Thyroid gland (tissue), 4 donors: Measurements from ENCODE around the gene ELF5. TPM values are rescaled to one million over a fixed set of nuclear protein-coding genes. Genes with fewer than 3 reads are reported as not detected.

Experiments
- DNase-seq, 2 donors: peaks; one replicate each; pipeline ENCODE4 v3.0.0-alpha.2; 2019
- H3K27ac ChIP-seq, 3 donors: fragments of 200-600 bp; sonication (generic); 1 replicate in 2 of 3; 2 replicates in 1 of 3; pipeline ENCODE4 v1.5.1; 2016 to 2019; ENCODE audit warnings: mild to moderate bottlenecking in 1 of 3, moderate library complexity in 1 of 3
- H3K27me3 ChIP-seq: fragments of 200-600 bp; sonication (generic); one replicate; pipeline ENCODE4 v1.5.1; 2019
- H3K36me3 ChIP-seq, 2 donors: fragments of 200-600 bp; sonication (generic); one replicate each; pipeline ENCODE4 v1.5.1; 2016 to 2019
- H3K4me1 ChIP-seq, 2 donors: fragments of 200-600 bp; sonication (generic); one replicate each; pipeline ENCODE4 v1.5.1; 2017 to 2019
- H3K4me3 ChIP-seq, 3 donors: fragments of 200-600 bp; sonication (generic); replicated peaks in 1 of 3; 1 replicate in 2 of 3; 2 replicates in 1 of 3; pipeline ENCODE4 v1.5.1; 2016; ENCODE audit warnings: mild to moderate bottlenecking in 1 of 3
- H3K9me3 ChIP-seq: fragments of 200-600 bp; sonication (generic); one replicate; pipeline ENCODE4 v1.5.1; 2017
- POLR2A ChIP-seq, 2 donors: fragments of 450-650 bp; IDR thresholded peaks; one replicate each; pipeline ENCODE4 v1.6.1; 2017; ENCODE audit warnings: antibody characterized with exemption in 2 of 2, mild to moderate bottlenecking in 2 of 2, moderate library complexity in 1 of 2
- WGBS, 2 donors: methylation state at CpG; one replicate each; pipeline ENCODE4 v1.1.5; 2017; 5-methylcytosine and 5-hydroxymethylcytosine counted together
- intact Hi-C: fragments of 100-400 bp; cut with DNase I; formaldehyde crosslinking; loops from one replicate; pipeline ENCODE4 v1.15.1; 2023
- total RNA-seq, 4 donors: library from RNA; depleted of rRNA; stranded (reverse); fragments of >200 nt; gene quantifications; one replicate each; pipeline ENCODE4 v1.2.3, GENCODE V29; 2016
- TF ChIP-seq, protein P1 (sequence below), 6 experiments: fragments of 200-600 bp in 3 of 6; fragments of 450-650 bp in 3 of 6; sonication (generic) in 3 of 6; IDR thresholded peaks; one replicate each; pipeline ENCODE4 v1.5.1; 2016 to 2019; ENCODE audit warnings: antibody characterized with exemption in 6 of 6, mild to moderate bottlenecking in 2 of 6, inconsistent platforms in 1 of 6, moderate library complexity in 1 of 6

The ELF5 gene
- total RNA-seq, 4 donors from 2014 or later = not detected

DNA sequence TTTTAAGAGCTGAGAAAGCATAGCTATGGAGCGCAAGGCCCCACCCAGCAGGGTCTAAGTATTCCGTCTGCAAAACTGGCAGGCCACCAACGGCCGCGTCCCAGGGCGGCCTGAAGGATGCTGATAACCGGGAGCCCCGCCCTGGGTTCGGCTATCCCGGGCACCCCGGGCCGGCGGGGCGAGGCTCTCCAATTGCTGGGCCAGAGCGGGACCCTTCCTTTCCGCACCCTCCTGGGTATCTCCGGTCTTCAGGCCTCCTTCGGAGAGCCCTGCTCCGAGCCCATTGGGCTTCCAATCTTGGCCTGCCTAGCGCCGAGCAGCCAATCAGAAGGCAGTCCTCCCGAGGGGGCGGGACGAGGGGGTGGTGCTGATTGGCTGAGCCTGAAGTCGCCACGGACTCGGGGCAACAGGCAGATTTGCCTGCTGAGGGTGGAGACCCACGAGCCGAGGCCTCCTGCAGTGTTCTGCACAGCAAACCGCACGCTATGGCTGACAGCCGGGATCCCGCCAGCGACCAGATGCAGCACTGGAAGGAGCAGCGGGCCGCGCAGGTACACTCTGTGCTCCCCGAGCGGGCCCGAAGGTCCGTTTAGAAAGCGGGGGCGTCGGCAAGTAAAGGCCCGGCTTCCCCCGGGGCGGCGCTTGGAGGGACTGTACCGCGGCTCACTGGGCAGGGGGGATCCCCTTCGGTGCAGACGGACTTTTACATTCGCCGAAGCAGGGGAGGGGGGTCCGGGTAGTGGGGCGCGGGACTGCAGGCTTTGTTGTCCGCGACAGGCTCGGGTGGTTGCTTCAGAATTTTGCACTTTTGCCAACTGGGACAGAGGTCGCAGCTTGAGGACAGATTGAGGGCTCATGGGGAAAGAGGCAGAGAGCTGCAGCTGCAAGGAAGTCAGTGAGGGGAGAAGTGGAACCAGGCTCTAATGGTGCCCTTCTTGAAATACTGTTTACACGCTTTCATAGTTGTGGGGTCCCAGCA lies 74.8 kb downstream of the ELF5 start, which contains the start of gene CAT:
CAT (plus strand) TSS at position 406 of the 979 bp plus-strand sequence; CDS start at position 486, 80 bp downstream.
- Histone ChIP-seq H3K36me3 (no peaks in the 10 kb centered on the region), H3K4me3 (peak within 1 kb of the TSS; percentile 76 to 92 (median 78)), H3K4me1 (peaks cover 8 to 36% of the 10 kb centered on the region in 2 donors), H3K9me3 (no peaks in the 10 kb centered on the region), H3K27me3 (no peaks in the 10 kb centered on the region), H3K27ac (peak within 1 kb of the TSS; percentile 88 to 99 (median 88))
- 0 to 1% methylated on average over 11 to 46 of the region's 62 CpGs for WGBS, 2 donors
- intact Hi-C loops = no loop called here
- TF ChIP-seq, protein P1, sequence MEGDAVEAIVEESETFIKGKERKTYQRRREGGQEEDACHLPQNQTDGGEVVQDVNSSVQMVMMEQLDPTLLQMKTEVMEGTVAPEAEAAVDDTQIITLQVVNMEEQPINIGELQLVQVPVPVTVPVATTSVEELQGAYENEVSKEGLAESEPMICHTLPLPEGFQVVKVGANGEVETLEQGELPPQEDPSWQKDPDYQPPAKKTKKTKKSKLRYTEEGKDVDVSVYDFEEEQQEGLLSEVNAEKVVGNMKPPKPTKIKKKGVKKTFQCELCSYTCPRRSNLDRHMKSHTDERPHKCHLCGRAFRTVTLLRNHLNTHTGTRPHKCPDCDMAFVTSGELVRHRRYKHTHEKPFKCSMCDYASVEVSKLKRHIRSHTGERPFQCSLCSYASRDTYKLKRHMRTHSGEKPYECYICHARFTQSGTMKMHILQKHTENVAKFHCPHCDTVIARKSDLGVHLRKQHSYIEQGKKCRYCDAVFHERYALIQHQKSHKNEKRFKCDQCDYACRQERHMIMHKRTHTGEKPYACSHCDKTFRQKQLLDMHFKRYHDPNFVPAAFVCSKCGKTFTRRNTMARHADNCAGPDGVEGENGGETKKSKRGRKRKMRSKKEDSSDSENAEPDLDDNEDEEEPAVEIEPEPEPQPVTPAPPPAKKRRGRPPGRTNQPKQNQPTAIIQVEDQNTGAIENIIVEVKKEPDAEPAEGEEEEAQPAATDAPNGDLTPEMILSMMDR (IDR thresholded peaks at IDR 0.05) = no peak
- peak; percentile 75 to 87 for TF ChIP-seq POLR2A (IDR thresholded peaks at IDR 0.05)
- DNase-seq = peak; percentile 99

DNA sequence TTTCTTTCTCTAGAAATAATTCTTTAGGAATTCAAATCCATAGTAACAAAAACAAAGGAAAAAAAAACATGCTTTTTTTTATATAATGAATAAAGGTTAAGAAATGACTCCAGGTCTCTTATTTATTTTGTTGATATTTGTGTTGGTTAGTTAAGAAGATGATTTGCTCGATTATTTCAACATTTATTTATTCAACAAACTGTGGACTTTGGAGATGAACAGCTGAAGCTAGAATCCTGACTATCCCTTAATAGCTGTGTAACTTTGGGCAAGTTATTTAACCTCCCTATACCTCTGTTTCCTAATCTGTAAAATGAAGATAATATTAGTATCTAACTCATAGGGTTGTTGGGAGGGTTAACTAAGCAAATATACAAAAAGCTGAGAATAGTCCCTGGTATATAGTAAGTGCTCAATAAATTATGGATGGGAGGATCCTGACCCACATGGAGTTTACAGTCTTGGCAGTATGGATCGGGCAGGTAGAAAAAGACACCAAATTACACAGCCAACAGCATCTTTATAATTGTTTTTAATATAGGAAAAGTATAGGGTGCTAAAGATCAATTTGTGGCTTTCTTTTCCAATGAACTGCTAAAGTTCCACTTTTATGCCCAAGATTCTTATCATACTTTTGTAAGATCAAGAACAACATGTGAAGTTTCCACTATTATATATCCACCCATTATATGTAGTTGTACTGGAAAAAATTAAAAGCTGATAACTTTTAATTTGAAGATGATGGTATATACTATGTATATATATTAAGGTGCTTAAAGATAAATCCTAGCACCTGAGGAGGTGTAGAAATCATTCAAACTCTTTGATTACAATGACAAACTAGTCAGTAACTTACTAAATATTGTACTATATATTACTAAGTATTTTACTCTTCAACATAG lies 76.1 kb downstream of the ELF5 start:
- intact Hi-C loops = no loop called here
- H3K9me3 ChIP-seq = no peaks in the 10 kb centered on the region
- 94 to 95% methylated on average over 2 of the region's 2 CpGs for WGBS, 2 donors
- no peaks in the 10 kb centered on the region for H3K27me3 ChIP-seq
- DNase-seq = no peak
- peak overlapping the region in 1 of 3 donors; percentile 99 for H3K27ac ChIP-seq
- H3K4me3 ChIP-seq = peak overlapping the region in 1 of 3 donors; percentile 76
- no peaks in the 10 kb centered on the region for H3K36me3 ChIP-seq
- TF ChIP-seq, protein P1 (IDR thresholded peaks at IDR 0.05) = no peak
- no peak for TF ChIP-seq POLR2A (IDR thresholded peaks at IDR 0.05)
- H3K4me1 ChIP-seq = peaks cover 6 to 26% of the 10 kb centered on the region in 2 donors

DNA sequence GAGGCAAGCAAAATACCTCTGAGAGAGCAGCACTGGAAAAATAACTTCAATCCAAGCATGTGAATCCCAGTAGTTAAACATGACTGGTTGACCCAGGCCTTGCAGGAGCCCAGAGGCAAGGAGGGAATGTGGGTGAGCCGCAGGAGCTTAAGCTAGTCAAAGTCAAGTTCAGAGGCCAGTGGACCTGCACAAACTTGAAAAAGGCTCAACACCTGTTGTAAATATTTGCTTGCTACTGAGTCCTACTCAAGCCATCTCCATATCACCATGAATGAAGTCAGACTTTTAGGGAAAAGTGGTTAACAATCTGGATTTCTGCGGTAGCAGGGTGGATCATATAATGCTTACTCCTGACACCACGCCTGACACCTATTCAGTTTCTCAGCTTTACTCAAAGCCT lies 79.7 kb downstream of the ELF5 start:
- H3K4me3 ChIP-seq = no peak overlapping the region
- no peaks in the 10 kb centered on the region for H3K27me3 ChIP-seq
- H3K9me3 ChIP-seq = no peaks in the 10 kb centered on the region
- no peak overlapping the region for H3K27ac ChIP-seq
- DNase-seq = no peak
- no peaks in the 10 kb centered on the region for H3K36me3 ChIP-seq
- TF ChIP-seq, protein P1 (IDR thresholded peaks at IDR 0.05) = no peak
- TF ChIP-seq POLR2A (IDR thresholded peaks at IDR 0.05) = no peak
- intact Hi-C loops = no loop called here
- H3K4me1 ChIP-seq = no peaks in the 10 kb centered on the region
- WGBS, 2 donors = 93 to 97% methylated on average over 3 of the region's 3 CpGs

DNA sequence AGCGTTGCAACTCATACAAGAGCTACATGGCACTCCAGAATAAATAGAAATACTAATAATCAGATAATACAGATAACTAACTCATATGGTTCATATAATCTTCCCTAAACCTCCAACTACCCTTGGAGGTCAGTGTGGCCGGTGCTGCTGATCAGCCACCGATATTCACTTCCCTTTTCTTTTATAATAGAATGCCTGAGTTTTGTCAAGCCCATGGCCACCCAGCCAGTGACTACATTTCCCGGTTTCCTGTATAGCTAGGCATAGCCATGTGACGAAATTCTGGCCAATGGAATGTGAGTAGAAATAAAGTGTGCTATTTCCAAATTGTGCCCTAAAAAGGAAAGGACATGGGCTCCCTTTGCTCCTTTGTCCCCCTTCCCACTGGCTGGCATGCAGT lies 80.8 kb downstream of the ELF5 start:
- Histone ChIP-seq H3K4me1 (peaks cover 0 to 9% of the 10 kb centered on the region in 2 donors), H3K36me3 (no peaks in the 10 kb centered on the region), H3K27me3 (no peaks in the 10 kb centered on the region), H3K27ac (no peak overlapping the region), H3K4me3 (no peak overlapping the region), H3K9me3 (no peaks in the 10 kb centered on the region)
- DNase-seq = no peak
- intact Hi-C loops = no loop called here
- TF ChIP-seq POLR2A (IDR thresholded peaks at IDR 0.05) = no peak
- TF ChIP-seq, protein P1 (IDR thresholded peaks at IDR 0.05) = no peak
- 74 to 95% methylated on average over 5 of the region's 5 CpGs for WGBS, 2 donors
